ENCODE results near the gene OSGIN1.

OSGIN1 gene

DNA sequence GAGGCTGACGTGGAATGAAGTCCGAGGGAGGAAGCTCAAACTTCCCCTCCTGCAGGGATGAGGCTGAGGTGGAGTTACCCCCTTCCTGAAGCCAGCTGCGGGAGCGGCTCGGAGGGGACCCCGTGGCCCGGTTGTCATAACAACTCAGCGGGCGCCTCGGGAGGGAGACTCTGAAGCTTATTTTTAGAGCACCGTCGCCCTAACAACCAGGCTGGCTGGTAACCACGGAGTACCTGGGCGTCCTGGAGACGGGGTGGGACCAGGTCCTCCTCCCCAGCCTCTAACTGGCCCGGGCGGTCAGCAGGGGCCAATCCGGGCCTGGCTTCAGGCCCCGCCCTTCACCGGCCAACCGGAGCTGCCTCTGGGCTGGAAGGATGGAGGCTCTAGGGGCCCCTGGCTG, 42.7 kb downstream of the OSGIN1 start:
- in situ Hi-C loops (cut with HindIII; ENCODE audit: low sequenced_read_pairs) = no loop called here

DNA sequence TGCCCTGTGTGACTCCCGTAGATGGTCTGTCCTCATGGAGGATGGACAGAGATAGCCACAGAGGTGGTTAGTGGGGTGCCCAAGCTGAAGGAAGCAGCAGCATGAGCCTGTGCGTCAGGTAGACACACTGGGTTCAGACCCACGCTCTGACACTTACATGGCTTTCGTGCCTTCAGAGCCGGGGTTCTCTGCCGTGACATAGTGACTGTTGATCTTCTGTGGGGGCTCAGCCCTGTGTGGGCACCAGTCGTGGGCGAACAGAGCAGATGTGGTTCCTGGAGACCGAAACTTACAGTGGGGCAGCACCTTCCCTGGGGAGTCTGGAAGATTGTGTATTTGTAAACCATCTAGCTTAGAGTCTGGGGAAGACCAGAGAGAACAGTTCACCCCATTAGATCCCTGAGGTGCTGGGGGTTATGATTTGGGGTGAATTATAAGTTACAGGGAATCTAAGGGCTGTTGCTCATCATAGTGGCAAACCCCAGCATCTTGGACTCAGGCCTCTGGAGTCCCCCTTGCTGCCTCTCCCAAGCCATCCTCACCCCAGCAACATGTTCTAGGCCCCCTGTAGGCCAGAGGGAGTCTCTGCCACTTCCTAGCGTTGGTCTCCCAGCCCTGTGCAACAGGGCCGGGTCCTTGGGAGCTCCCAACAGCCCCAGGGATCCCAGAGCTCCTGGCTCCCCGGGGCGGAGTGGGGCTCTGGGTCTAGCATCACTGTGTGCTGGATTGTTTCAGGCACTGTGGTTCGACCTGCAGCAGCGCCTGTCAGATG, 43.6 kb downstream of the OSGIN1 start:
- in situ Hi-C loops (cut with HindIII; ENCODE audit: low sequenced_read_pairs) = no loop called here

DNA sequence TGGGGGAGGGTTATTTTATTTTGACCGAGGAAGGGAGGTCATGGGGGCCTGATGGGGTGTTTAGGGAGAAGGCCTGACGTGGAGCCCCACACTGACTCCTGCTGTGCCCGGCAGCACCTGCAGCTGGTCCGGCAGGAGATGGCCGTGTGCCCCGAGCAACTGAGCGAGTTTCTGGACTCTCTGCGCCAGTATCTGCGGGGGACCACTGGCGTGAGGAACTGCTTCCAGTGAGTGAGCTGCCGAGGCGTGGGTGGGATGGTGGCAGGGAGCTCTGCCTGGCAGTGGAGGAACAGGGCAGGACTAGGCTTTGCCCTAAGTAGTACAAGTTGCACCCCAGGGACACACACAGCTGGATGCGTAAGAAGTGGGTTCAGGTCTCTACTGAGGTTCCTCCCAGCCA, 45.1 kb downstream of the OSGIN1 start:
- in situ Hi-C loops (cut with HindIII; ENCODE audit: low sequenced_read_pairs) = no loop called here

DNA sequence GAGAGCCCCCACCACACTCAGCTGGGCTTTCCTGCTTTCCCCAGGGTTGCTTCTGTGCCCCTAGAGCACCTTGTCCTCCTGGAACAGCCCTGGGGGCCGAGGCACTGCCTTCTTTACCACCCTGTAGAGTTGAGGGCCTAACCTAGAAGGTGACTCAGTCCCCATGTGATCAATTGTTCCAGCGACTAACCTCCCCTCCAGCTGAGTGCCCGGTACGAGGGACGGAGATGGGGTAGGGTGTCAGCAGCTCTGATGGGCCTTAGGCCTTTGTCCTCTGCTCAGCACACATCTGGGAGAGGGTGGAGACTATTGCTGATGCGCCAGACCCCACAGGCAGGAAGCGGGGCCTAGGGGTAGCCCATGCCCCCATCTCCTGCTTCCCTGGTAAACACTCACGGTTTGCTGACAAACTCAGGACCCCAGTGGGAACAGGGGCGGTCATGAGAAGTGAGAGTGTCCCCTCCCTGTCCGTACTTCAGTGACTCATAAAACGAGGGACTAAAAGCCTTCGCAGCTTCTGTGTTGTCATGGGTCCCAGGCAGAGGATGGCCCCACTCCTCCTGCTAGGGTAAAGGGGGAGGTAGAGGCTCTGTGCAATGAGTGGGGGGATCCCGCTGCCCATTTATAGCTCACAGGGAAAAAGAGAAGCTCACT, 48.1 kb downstream of the OSGIN1 start:
- in situ Hi-C loops (cut with HindIII; ENCODE audit: low sequenced_read_pairs) = no loop called here

DNA sequence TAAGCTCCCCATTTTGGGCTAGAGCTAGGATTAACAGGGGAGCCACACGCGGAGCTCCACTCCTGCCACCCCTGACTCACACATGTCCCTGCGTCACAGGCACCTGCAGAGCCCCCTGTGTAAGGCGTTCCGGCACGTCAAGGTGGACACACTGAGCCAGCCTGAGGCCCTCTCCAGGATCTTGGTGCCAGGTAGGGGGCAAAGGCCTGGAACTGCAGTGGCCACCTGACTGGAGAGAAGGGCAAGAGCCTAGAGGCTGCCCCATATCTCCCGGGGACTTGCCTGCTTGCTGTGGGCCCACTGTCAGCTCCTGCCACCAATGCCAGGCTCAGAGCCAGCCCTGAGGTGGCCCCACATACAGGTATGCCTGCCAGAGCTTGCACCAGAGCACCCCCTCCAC, 48.7 kb downstream of the OSGIN1 start:
- in situ Hi-C loops (cut with HindIII; ENCODE audit: low sequenced_read_pairs) = no loop called here

DNA sequence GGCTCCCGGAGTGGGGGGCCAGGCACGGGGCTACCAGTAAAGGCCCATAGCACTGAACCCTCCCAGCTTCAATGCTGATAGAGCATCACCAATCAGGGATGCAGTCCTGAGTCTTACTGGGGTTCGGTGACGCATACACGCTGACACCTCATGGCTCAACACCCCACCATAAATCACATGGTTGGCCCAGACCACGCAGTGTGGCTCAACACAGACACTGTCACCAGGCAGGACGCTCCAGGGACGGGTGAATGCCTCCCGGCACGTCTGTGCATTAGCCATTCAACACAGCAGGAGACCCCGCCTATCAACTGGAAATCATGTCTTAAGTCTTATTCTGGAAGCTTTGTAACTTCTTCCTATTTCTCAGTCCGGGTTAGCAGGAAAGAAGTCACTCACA, 50.0 kb downstream of the OSGIN1 start:
- in situ Hi-C loops (cut with HindIII; ENCODE audit: low sequenced_read_pairs) = no loop called here

DNA sequence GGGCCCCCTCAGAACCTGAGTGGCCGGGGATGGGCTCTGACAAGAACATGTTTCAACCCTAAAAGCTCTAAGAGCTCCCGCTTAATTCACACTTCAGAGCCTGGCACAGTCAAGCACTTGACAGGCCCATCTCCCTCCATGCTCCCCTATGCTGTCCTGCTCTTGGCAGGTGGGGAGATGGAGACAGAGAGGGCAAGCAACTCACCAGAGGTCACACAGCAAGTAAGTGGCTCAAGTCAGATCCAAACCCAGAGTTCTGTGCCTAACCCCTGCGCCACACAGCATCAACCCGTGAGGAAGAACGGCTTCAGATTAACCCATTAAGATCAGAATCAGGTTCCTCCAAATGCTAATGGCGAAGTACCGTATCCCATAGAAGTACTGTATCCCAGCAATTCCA, 51.4 kb downstream of the OSGIN1 start:
- in situ Hi-C loops (cut with HindIII; ENCODE audit: low sequenced_read_pairs) = no loop called here

DNA sequence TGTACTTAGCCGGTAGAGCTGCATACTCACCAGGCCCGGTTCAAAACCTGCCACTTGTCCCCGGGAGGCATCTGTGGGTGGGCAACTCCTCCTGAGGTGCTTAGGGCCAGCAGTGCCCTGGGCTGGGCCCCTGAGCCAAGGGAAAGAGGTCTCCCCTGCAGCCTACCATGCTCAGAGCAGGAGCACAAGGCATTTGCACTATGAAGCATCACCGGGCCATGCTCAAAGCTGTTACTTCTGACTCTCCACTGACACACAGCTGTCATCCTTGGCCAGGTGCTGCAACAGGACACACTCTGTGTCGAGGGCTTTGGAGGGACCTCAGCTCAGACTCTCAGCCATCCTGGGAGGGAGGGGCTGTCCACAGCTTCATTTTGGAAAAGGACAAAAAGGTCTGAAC, 52.4 kb downstream of the OSGIN1 start:
- in situ Hi-C loops (cut with HindIII; ENCODE audit: low sequenced_read_pairs) = no loop called here

DNA sequence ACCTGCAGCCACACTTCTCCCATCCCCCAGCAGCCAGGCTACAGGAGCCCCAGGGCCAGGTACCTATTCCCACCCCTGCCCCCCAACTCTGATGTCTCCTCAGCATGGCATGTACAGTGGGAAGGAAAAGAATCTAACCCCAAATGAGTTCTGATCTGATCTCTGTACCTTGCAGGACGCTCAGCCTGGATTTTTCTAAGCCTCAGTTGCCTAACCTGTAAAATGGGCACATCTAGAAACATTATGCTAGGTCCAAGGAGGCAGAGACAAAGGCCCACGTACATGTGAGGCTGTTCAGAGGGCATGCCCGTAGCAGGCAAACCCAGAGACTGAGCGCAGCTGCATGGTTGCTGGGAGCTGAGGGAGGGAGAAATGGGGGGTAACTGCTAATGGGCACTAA, 54.5 kb downstream of the OSGIN1 start:
- in situ Hi-C loops (cut with HindIII; ENCODE audit: low sequenced_read_pairs) = no loop called here

DNA sequence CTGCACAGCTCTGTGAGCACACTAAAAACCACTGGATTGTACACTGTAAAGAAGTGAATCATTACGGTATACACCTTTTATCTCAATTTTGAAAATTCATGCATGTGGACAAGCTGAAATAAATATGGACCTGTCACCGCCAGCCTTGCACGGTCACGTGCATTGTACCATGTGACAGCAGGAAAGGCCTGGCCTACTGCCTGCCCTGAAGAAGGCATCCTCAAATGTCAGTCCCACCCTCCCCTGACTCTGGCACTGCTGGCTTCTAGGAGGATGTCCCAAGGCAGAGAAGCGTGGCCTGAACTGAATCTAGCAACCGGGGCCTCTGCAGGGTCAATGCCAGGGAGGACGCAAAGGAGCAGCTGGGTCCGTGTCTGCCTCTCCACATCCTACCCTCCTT, 54.9 kb downstream of the OSGIN1 start:
- in situ Hi-C loops (cut with HindIII; ENCODE audit: low sequenced_read_pairs) = no loop called here

DNA sequence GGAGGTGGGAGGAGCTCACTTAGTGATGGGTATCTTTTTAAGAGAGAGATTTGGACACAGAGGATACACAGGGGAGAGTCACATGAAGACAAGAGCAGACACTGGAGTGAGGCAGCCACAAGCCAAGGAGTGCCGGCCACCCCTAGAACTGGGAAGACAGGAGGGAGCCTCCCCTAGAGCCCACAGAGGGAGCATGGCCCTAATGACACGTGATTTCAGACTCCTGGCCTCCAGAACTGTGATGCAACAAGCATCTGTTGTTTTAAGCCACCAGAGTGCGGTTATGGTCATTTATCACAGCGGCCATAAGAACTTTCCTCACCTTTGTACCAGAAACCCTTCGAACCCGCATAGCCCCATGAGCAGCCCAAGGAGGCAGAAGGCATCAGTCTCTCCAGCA, 56.2 kb downstream of the OSGIN1 start:
- in situ Hi-C loops (cut with HindIII; ENCODE audit: low sequenced_read_pairs) = no loop called here

DNA sequence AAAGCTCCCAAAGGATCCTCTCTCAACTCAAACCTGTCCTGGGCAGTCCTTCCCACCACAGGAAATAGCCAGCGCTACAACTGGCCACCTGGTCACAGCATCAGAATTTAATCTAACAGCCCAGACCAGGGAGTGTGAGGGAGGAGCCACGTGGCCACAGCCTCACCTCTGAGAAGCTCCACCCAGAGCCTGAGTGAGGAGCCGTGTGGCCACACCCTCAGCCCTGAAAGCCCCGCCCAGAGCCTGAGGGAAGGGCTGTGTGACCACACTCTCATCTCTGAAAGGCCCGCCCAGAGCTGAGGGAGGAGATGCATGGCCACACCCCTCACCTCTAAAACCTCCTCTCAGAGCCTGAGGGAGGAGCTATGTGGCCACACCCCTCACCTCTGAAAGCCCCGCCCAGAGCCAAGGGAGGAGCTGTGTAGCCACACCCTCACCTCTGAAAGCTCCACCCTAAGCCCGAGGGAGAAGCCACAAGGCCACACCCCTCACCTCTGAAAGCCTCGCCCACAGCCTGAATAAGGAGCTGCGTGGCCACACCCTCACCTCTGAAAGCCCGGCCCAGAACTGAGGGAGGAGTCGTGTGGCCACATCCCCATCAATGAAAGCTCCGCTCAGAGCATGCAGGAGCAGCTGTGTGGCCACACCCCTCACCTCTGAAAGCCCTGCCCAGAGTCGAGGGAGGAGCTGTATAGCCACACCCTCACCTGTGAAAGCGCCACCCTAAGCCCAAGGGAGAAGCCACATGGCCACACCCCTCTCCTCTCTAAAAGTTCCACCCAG, 60.9 kb downstream of the OSGIN1 start:
- in situ Hi-C loops (cut with HindIII; ENCODE audit: low sequenced_read_pairs) = no loop called here

DNA sequence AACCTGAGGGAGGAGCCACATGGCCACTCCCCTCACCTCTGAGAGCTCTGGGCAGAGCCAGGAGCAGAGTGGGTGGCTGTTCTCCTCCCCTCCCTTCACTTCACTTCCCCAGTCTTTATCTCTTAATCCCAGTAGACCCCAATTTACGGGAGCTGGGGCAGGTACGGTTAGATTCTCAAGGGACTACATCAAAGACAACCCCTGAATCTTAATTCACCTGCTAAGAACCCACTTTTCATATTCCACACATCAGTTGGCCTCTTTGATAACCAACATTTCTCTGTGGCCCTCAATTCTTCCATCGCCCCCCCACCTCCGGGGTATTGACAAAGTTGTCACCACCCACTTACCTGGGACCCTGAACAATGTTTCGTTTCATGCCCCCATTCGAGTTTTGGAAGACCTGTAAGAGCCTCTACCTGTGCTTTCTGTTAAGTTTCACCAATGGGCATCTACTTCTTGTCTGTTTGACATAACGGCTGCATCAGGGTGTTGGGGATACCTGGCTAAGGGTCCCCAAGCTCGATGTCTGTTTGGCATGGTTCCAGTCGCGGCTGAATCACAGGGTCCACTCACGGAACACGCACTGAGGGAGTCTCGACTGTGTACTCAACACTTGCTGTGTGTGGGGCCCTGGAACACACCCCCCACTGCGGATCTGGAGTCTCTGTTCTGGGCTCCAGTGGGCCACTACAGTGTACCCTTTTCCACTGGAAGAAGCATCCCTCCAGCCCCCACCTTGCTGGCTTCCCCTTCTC, 61.7 kb downstream of the OSGIN1 start:
- in situ Hi-C loops (cut with HindIII; ENCODE audit: low sequenced_read_pairs) = no loop called here

DNA sequence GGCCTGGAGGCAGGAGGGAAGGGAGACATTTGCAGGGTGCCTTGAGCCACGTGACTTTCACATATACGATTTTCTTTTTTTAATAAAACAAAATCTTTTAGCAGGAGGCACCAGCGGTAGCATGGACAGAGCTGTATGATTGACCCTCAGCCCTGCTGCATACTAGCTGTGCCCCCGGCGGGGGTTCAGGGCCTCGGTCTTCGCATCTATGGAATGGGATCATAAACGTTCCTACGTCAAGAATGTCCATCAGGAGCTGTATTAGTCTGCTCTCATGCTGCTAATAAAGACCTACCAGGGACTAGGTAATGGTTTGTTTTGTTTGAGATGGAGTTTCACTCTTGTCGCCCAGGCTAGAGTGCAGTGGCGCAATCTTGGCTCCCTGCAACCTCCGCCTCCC, 62.4 kb downstream of the OSGIN1 start:
- in situ Hi-C loops (cut with HindIII; ENCODE audit: low sequenced_read_pairs) = no loop called here
